AML-193 (cell line): Measurements from ENCODE around the gene ADAM22.
"Not testable (repeated sequence)": the region's sequence is repeated elsewhere in the genome, so short reads cannot be mapped to it uniquely, and the experiment has no call there.

Experiments used
- DNase-seq, 2 experiments: peaks; one replicate each; lab custom pipeline; 2025; lab: John Stamatoyannopoulos, UW

Gene ADAM22

GRCh38 chr7:87933953-87934698 lies at the start of gene ADAM22:
ADAM22 (plus strand) TSS chr7:87934251; CDS start chr7:87934466, 215 bp downstream.
- DNase-seq, result peak; percentile 91 to 93

- no peak for DNase-seq
Measured at GRCh38 chr7:87885018-87885417, 49.0 kb upstream of the ADAM22 start.

GRCh38 chr7:87886875-87887274 lies 47.2 kb upstream of the ADAM22 start:
- DNase-seq, result peak; percentile 50 to 51

- no peak for DNase-seq
Measured at GRCh38 chr7:87895363-87895762, 38.7 kb upstream of the ADAM22 start.

- no peak for DNase-seq
Measured at GRCh38 chr7:87899255-87899654, 34.8 kb upstream of the ADAM22 start.

GRCh38 chr7:87907136-87907906 lies 26.7 kb upstream of the ADAM22 start:
- not testable (repeated sequence) for DNase-seq

- not testable (repeated sequence) for DNase-seq
Measured at GRCh38 chr7:87908814-87909213, 25.2 kb upstream of the ADAM22 start.

GRCh38 chr7:87912121-87912520 lies 21.9 kb upstream of the ADAM22 start:
- peak; percentile 81 to 84 for DNase-seq

GRCh38 chr7:87918740-87919139 lies 15.3 kb upstream of the ADAM22 start:
- DNase-seq, result no peak

- DNase-seq, result no peak
Measured at GRCh38 chr7:87919875-87920274, 14.2 kb upstream of the ADAM22 start.

- DNase-seq, result no peak
Measured at GRCh38 chr7:87920578-87920977, 13.5 kb upstream of the ADAM22 start.

GRCh38 chr7:87922759-87923395 lies 11.2 kb upstream of the ADAM22 start:
- not testable (repeated sequence) for DNase-seq

- DNase-seq, result no peak
Measured at GRCh38 chr7:87926581-87927461, 7.2 kb upstream of the ADAM22 start.

GRCh38 chr7:87933605-87933952 lies 472 bp upstream of the ADAM22 start:
- DNase-seq, result no peak

- peak; percentile 10 to 25 for DNase-seq
Measured at GRCh38 chr7:87934699-87935383, 790 bp downstream of the ADAM22 start.

- DNase-seq, result no peak
Measured at GRCh38 chr7:87935384-87935706, 1.3 kb downstream of the ADAM22 start.

GRCh38 chr7:87941138-87941537 lies 7.1 kb downstream of the ADAM22 start:
- no peak for DNase-seq

- DNase-seq, result no peak
Measured at GRCh38 chr7:87944547-87944946, 10.5 kb downstream of the ADAM22 start.

- DNase-seq, result not testable (repeated sequence)
Measured at GRCh38 chr7:87945926-87946325, 11.9 kb downstream of the ADAM22 start.

- DNase-seq, result no peak
Measured at GRCh38 chr7:87948371-87948770, 14.3 kb downstream of the ADAM22 start.

- no peak for DNase-seq
Measured at GRCh38 chr7:87959336-87959735, 25.3 kb downstream of the ADAM22 start.
